ENCODE measurements around the gene SEMA3F.

- no peak for TF ChIP-seq POLR2A (IDR thresholded peaks at IDR 0.05)
- TF ChIP-seq, protein P1, sequence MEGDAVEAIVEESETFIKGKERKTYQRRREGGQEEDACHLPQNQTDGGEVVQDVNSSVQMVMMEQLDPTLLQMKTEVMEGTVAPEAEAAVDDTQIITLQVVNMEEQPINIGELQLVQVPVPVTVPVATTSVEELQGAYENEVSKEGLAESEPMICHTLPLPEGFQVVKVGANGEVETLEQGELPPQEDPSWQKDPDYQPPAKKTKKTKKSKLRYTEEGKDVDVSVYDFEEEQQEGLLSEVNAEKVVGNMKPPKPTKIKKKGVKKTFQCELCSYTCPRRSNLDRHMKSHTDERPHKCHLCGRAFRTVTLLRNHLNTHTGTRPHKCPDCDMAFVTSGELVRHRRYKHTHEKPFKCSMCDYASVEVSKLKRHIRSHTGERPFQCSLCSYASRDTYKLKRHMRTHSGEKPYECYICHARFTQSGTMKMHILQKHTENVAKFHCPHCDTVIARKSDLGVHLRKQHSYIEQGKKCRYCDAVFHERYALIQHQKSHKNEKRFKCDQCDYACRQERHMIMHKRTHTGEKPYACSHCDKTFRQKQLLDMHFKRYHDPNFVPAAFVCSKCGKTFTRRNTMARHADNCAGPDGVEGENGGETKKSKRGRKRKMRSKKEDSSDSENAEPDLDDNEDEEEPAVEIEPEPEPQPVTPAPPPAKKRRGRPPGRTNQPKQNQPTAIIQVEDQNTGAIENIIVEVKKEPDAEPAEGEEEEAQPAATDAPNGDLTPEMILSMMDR (IDR thresholded peaks at IDR 0.05): no peak
These were observed 17.6 kb upstream of the SEMA3F start for GRCh38 chr3:50137531-50137930.
